ENCODE results near the gene OR6K3.
"Not testable (repeated sequence)": the region's sequence is repeated elsewhere in the genome, so short reads cannot be mapped to it uniquely, and the experiment has no call there.

Gene OR6K3

DNA sequence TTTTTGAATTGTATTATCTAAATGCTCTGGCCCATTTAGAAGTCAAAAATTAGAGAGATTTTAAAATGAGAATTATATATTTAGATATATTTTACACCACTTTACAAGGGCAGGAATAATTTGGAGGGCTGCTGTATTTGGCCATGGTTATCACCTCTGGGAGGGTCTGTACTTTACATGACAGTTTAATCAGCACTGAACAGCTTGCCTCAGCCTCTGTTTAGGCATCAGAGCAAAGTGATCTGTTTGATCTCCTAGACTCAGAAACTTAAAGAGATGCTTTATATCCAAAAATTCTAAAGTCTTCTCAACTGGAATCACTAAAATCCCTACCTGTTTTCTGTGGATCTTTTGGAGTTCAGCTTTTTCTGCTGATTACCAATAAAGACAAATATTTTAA, 28.6 kb downstream of the OR6K3 start:
- no peak for DNase-seq (ENCODE audit: low read depth, low spot score)
- no peak overlapping the region for H3K4me3 ChIP-seq (ENCODE audit: low read depth, low read length)
- ChIA-PET POLR2A (no interaction called here), CTCF (no interaction called here)
- TF ChIP-seq, protein P1, sequence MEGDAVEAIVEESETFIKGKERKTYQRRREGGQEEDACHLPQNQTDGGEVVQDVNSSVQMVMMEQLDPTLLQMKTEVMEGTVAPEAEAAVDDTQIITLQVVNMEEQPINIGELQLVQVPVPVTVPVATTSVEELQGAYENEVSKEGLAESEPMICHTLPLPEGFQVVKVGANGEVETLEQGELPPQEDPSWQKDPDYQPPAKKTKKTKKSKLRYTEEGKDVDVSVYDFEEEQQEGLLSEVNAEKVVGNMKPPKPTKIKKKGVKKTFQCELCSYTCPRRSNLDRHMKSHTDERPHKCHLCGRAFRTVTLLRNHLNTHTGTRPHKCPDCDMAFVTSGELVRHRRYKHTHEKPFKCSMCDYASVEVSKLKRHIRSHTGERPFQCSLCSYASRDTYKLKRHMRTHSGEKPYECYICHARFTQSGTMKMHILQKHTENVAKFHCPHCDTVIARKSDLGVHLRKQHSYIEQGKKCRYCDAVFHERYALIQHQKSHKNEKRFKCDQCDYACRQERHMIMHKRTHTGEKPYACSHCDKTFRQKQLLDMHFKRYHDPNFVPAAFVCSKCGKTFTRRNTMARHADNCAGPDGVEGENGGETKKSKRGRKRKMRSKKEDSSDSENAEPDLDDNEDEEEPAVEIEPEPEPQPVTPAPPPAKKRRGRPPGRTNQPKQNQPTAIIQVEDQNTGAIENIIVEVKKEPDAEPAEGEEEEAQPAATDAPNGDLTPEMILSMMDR (IDR thresholded peaks at IDR 0.05; ENCODE audit: insufficient read depth, low read length, missing control alignments): no peak

DNA sequence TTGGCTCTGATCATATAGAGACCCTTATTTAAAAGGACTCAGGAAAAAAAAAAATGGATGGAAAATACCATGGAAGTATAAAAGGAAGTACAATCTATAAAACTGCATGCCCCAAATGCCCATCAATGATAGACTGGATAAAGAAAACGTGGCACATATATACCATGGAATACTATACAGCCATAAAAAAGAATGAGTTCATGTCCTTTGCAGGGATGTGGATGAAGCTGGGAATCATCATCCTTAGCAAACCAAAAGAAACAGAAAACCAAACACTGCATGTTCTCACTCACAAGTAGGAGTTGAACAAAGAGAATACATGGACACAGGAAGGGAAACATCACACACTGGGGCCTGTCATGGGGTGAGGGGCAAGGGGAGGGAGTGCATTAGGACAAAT, 29.4 kb downstream of the OR6K3 start:
- H3K4me3 ChIP-seq (ENCODE audit: low read depth, low read length); POLR2A ChIA-PET; DNase-seq (ENCODE audit: low read depth, low spot score); CTCF ChIA-PET: not testable (repeated sequence)

DNA sequence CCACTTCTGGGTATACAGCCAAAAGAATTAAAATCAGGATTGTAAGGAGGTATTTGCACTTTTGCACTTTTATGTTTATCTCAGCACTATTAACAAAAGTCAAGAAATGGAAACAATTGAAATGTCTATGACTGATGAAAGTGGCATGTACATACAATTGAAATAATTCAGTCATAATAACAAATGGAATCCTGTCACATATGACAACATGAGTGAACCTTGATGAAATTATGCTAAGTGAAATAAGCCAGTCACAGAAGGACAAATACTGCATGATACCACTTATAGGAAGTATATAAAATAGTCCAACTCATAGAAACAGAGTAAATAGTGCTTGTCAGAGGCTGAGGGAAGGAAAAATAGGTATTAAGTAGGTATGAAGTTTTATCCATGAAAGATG, 30.6 kb downstream of the OR6K3 start:
- TF ChIP-seq, protein P1 (IDR thresholded peaks at IDR 0.05; ENCODE audit: insufficient read depth, low read length, missing control alignments): no peak
- no peak overlapping the region for H3K4me3 ChIP-seq (ENCODE audit: low read depth, low read length)
- ChIA-PET CTCF (no interaction called here), POLR2A (no interaction called here)
- DNase-seq (ENCODE audit: low read depth, low spot score): no peak

DNA sequence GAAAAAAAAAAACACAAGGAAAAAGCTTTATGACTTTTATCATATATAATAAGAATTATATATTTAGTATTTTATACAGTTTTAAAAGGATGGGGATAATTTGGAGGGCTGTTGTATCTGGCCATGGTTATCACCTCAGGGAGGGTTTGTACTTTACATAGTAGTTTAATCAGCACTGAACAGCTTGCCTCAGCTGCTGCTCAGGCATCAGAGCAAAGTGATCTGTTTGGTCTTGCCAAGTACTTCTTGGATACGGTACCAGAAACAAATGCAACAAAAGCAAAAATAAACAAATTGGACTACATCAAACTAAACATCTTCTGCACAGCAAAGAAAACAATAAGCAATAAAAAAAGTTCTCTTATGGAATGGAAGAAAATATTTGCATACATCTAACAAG, 31.4 kb downstream of the OR6K3 start:
- no peak for DNase-seq (ENCODE audit: low read depth, low spot score)
- no peak overlapping the region for H3K4me3 ChIP-seq (ENCODE audit: low read depth, low read length)
- ChIA-PET CTCF (no interaction called here), POLR2A (no interaction called here)
- TF ChIP-seq, protein P1 (IDR thresholded peaks at IDR 0.05; ENCODE audit: insufficient read depth, low read length, missing control alignments): no peak

DNA sequence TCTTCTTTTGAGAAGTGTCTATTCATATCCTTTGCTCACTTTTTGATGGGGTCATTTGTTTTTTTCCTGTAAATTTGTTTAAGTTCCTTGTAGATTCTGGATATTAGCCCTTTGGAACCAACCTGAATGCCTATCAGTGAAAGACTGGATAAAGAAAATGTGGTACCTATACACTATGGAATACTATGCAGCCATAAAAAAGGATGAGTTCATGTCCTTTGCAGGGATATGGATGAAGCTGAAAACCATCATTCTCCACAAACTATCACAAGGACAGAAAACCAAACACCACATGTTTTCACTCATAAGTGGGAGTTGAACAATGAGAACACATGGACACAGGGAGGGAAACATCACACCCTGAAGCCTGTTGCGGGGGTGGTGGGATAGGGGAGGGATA, 32.2 kb downstream of the OR6K3 start:
- CTCF ChIA-PET: not testable (repeated sequence)

DNA sequence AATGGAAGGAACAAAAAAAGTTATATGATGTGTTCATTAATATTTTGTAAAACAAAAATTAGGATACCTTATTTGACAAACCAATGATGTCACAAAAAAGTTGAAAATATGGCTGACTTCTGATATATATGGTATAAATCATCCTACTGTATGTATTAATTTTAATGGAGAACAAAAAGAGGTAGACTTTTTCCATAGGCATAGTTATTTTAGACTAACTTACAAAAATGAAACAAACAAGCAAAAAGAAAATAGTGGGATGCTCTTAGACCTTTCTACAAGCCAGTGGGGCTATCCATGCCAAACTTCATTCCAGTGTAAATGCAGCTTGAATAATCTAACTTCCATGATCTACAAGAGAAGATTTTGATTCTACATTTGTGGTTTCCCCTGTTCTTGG, 33.5 kb downstream of the OR6K3 start:
- TF ChIP-seq, protein P1 (IDR thresholded peaks at IDR 0.05; ENCODE audit: insufficient read depth, low read length, missing control alignments): no peak
- no peak for DNase-seq (ENCODE audit: low read depth, low spot score)
- CTCF ChIA-PET: no interaction called here
- H3K4me3 ChIP-seq (ENCODE audit: low read depth, low read length): no peak overlapping the region
- POLR2A ChIA-PET: no interaction called here

More for the DNA sequence above, 32.2 kb downstream of the OR6K3 start:
- POLR2A ChIA-PET; H3K4me3 ChIP-seq (ENCODE audit: low read depth, low read length); DNase-seq (ENCODE audit: low read depth, low spot score): not testable (repeated sequence)

DNA sequence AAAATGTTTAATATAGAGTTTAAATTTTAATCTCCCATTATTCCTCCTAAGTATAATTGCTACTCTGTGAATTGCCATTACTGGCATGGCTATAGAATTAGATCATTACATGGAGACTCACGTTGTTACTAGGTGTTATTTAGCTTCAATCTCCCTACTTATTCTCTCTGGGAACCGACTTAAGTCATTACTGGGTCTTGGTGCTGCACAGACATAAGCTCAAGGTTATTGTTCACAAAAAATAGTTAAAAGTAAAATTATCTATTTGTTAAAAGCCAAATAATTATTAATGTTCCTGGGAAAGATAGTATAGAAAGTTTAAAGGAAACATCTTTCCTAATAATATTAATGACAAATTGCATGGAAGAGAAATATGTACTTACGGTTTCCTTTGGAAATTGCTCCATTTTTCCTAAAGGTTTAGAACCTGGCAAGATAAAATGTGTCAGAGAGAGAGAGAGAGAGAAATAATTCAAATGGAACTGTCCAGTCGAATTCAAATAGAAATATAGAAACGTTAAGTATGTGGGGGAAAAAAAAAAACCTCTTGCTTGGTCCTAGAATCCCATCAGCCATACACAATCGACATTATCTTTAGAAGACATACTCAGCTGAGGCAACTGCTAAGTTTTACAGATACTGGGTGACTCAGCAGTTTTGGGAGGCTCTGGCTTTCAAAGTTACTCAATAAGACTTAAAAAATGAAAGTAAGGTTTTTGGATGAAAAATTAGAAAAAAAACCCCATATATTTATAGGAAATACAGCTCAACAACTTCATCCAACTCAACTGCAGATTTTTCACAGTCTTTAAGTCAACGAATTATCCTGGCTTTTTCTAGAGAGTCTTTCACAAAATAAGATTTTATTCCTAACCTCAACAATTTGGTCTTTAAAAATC, 34.2 kb downstream of the OR6K3 start, which contains the start of gene SPTA1:
Gene SPTA1, minus strand, starts transcription at position 605 of the 899 bp plus-strand sequence. Its CDS starts 198 bp downstream, at position 407.
- POLR2A ChIA-PET: no interaction called here
- TF ChIP-seq, protein P1 (IDR thresholded peaks at IDR 0.05; ENCODE audit: insufficient read depth, low read length, missing control alignments): no peak
- no peak within 1 kb of the TSS for H3K4me3 ChIP-seq (ENCODE audit: low read depth, low read length)
- DNase-seq (ENCODE audit: low read depth, low spot score): no peak
- CTCF ChIA-PET: no interaction called here

Data from AG04449 (cell line).